OCI-LY3 (cell line): Measurements from ENCODE around the gene CD164.
"Not testable (repeated sequence)": the region's sequence is repeated elsewhere in the genome, so short reads cannot be mapped to it uniquely, and the experiment has no call there.

Experiments used
- CTCF ChIP-seq: fragments of 200-600, 300-600 bp; sonication (generic); IDR thresholded peaks from 2 replicates; pipeline ENCODE4 v1.5.1; 2014; ENCODE audit warnings: antibody characterized with exemption, low read length, low read depth
- EZH2phosphoT487 ChIP-seq: fragments of 200-600 bp; shearing (Covaris generic); IDR thresholded peaks from 2 replicates; pipeline ENCODE4 v1.6.1; 2018; ENCODE audit warnings: antibody characterized with exemption, mixed run types, low read depth

- not testable (repeated sequence) for TF ChIP-seq CTCF, EZH2phosphoT487
Measured at GRCh38 chr6:109333870-109334269, 48.4 kb downstream of the CD164 start.
